ENCODE data around the gene OR8D1. TPM values are rescaled to one million over a fixed set of nuclear protein-coding genes. Genes with fewer than 3 reads are reported as not detected.

Gene OR8D1
- not detected in 2 replicates for polyA plus RNA-seq (2011; rRNA removed)
- polyA plus RNA-seq (2012; cell fraction: cytosol; rRNA removed) = not detected in 2 replicates
- not detected in 2 replicates for polyA plus RNA-seq (2012; cell fraction: nucleus; rRNA removed)
- not detected in 3 replicates for polyA plus RNA-seq (2017; fragmentation: RNase III; extraction: RNeasy Plus Mini Kit Qiagen cat#74134 plus additional on column Dnase treatment)
- polyA minus RNA-seq (2011; rRNA and poly(A)+ RNA removed) = not detected in 2 replicates

- Histone ChIP-seq H3K4me2 (no peak within 1 kb of the TSS), H3K4me3 (no peak within 1 kb of the TSS), H3K9me3 (no peaks in the 10 kb centered on the region), H3K4me1 (no peaks in the 10 kb centered on the region), H3K27ac (no peak within 1 kb of the TSS)
- no peak for FAIRE-seq
- no peak for DNase-seq (ENCODE audit: low read depth in 1 of 2, low spot score in 1 of 2)
- TF ChIP-seq GATA3 (IDR thresholded peaks at IDR 0.05; ENCODE audit: borderline replicate concordance) (no peak), JUN (IDR thresholded peaks at IDR 0.05) (no peak), MAZ (IDR thresholded peaks at IDR 0.05; ENCODE audit: borderline replicate concordance, low read depth, low read length) (no peak), ZSCAN20 (CRISPR knock-in tag; IDR thresholded peaks at IDR 0.05) (no peak), FOSL2 (IDR thresholded peaks at IDR 0.05) (no peak), FOSL2 (CRISPR knock-in tag; IDR thresholded peaks at IDR 0.05) (no peak), FOXS1 (CRISPR knock-in tag; IDR thresholded peaks at IDR 0.05) (no peak), RFX5 (IDR thresholded peaks at IDR 0.05) (no peak), EP300 (IDR thresholded peaks at IDR 0.05) (no peak), USF2 (IDR thresholded peaks at IDR 0.05) (no peak), RAD21 (conservative IDR thresholded peaks at IDR 0.05 in 1 of 2, IDR thresholded peaks at IDR 0.05 in 1 of 2) (no peak), HOXA7 (CRISPR knock-in tag; IDR thresholded peaks at IDR 0.05) (no peak), ELK1 (IDR thresholded peaks at IDR 0.05; ENCODE audit: low read depth, low read length) (no peak), CHD4 (IDR thresholded peaks at IDR 0.05; ENCODE audit: borderline replicate concordance) (no peak), RCOR1 (IDR thresholded peaks at IDR 0.05; ENCODE audit: low read depth, low read length) (no peak), NR3C1 (IDR thresholded peaks at IDR 0.05) (no peak), HOXB5 (CRISPR knock-in tag; IDR thresholded peaks at IDR 0.05) (no peak), FOSB (CRISPR knock-in tag; IDR thresholded peaks at IDR 0.05) (no peak), JUNB (IDR thresholded peaks at IDR 0.05) (no peak)
- WGBS (ENCODE audit: missing lambda C conversion rate) = 47% methylated on average over 2 of the region's 2 CpGs
- ChIA-PET CTCF (no interaction called here), POLR2A (no interaction called here)
- ATAC-seq = no peak
Observed at GRCh38 chr11:124313849-124314248, at the start of gene OR8D1. Gene OR8D1 (minus strand): TSS chr11:124313949. CDS start chr11:124310766, 3,183 bp downstream.

GRCh38 chr11:124359566-124359965 lies 45.8 kb upstream of the OR8D1 start:
- ATAC-seq (no peak), DNase-seq (ENCODE audit: low read depth in 1 of 2, low spot score in 1 of 2) (no peak), FAIRE-seq (no peak)
- no peak overlapping the region for H3K4me2 ChIP-seq
- no peaks in the 10 kb centered on the region for H3K9me3 ChIP-seq
- CTCF ChIA-PET = interaction anchor here (0.6 kb wide), 1 partner anchor 1222 kb away, joined by 3 read pairs; no protein-coding TSS in a partner anchor
- no peaks in the 10 kb centered on the region for H3K4me1 ChIP-seq
- no peak overlapping the region for H3K4me3 ChIP-seq
- POLR2A ChIA-PET = no interaction called here
- TF ChIP-seq KDM5A (IDR thresholded peaks at IDR 0.05) (no peak), BCL3 (IDR thresholded peaks at IDR 0.05) (no peak), MAZ (IDR thresholded peaks at IDR 0.05; ENCODE audit: borderline replicate concordance, low read depth, low read length) (no peak), MAFK (IDR thresholded peaks at IDR 0.05; ENCODE audit: partially characterized antibody) (no peak), BHLHE40 (IDR thresholded peaks at IDR 0.05; ENCODE audit: low read depth, low read length) (no peak), HEYL (CRISPR knock-in tag; IDR thresholded peaks at IDR 0.05) (no peak), FOXS1 (CRISPR knock-in tag; IDR thresholded peaks at IDR 0.05) (no peak), ELK1 (IDR thresholded peaks at IDR 0.05; ENCODE audit: low read depth, low read length) (no peak), FOSL2 (IDR thresholded peaks at IDR 0.05) (no peak), FOSL2 (CRISPR knock-in tag; IDR thresholded peaks at IDR 0.05) (no peak), CBX2 (IDR thresholded peaks at IDR 0.05; ENCODE audit: borderline replicate concordance, low read depth) (no peak), CBX8 (IDR thresholded peaks at IDR 0.05) (no peak)
- WGBS (ENCODE audit: missing lambda C conversion rate) = 0% methylated on average over 2 of the region's 2 CpGs
- no peak overlapping the region for H3K27ac ChIP-seq
